ENCODE measurements around the gene GUCY1B1.

GRCh38 chr4:155757745-155758265, 1.0 kb upstream of the GUCY1B1 start:
- TF ChIP-seq, protein P1, sequence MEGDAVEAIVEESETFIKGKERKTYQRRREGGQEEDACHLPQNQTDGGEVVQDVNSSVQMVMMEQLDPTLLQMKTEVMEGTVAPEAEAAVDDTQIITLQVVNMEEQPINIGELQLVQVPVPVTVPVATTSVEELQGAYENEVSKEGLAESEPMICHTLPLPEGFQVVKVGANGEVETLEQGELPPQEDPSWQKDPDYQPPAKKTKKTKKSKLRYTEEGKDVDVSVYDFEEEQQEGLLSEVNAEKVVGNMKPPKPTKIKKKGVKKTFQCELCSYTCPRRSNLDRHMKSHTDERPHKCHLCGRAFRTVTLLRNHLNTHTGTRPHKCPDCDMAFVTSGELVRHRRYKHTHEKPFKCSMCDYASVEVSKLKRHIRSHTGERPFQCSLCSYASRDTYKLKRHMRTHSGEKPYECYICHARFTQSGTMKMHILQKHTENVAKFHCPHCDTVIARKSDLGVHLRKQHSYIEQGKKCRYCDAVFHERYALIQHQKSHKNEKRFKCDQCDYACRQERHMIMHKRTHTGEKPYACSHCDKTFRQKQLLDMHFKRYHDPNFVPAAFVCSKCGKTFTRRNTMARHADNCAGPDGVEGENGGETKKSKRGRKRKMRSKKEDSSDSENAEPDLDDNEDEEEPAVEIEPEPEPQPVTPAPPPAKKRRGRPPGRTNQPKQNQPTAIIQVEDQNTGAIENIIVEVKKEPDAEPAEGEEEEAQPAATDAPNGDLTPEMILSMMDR (IDR thresholded peaks at IDR 0.05): no peak
- TF ChIP-seq POLR2A (IDR thresholded peaks at IDR 0.05): no peak
